SK-N-SH (cell line): Measurements from ENCODE around the gene SLCO3A1. TPM values are rescaled to one million over a fixed set of nuclear protein-coding genes. Genes with fewer than 3 reads are reported as not detected.

ENCODE experiments used
- CTCF ChIA-PET: fragments of 300-600, 350-600 bp; formaldehyde crosslinking; extraction: SDS; loops from one replicate; lab custom pipeline; 2021; lab: Yijun Ruan, JAX
- POLR2A ChIA-PET: fragments of 350-600 bp; sonication (Branson Sonifier 250); formaldehyde crosslinking; extraction: SDS; loops from one replicate; lab custom pipeline; 2020; ENCODE audit warnings: antibody characterized with exemption, inconsistent platforms; lab: Yijun Ruan, JAX
- DNase-seq: peaks from one replicate; pipeline ENCODE4 v3.0.0; 2012
- H2AFZ ChIP-seq: fragments of 200-600 bp; sonication (generic); 2 replicates; pipeline ENCODE4 v1.8.1; 2016; ENCODE audit warnings: antibody characterized with exemption, mild to moderate bottlenecking, low read depth
- H3F3A ChIP-seq: fragments of 200-600 bp; sonication (generic); replicated peaks from 2 replicates; pipeline ENCODE3; 2016; ENCODE audit warnings: antibody characterized with exemption, mild to moderate bottlenecking; ENCODE audit not compliant: insufficient read depth
- H3K27ac ChIP-seq, 2 experiments: fragments of 200-500 bp in 1 of 2; fragments of 200-600 bp in 1 of 2; sonication (Bioruptor generic) in 1 of 2; sonication (generic), shearing (Covaris generic) in 1 of 2; 2 replicates each; pipeline versions ENCODE4 v1.5.1 to v1.6.1; 2014 to 2016; ENCODE audit warnings: low read depth in 2 of 2, inconsistent platforms in 1 of 2, low read length in 1 of 2, mild to moderate bottlenecking in 1 of 2, mixed read lengths in 1 of 2
- H3K27me3 ChIP-seq: fragments of 200-600 bp; sonication (generic), shearing (Covaris generic); 2 replicates; pipeline ENCODE4 v1.6.1; 2016; ENCODE audit warnings: mixed run types; ENCODE audit not compliant: insufficient read depth
- H3K36me3 ChIP-seq, 2 experiments: fragments of 200-500 bp in 1 of 2; fragments of 200-600 bp in 1 of 2; sonication (Bioruptor generic) in 1 of 2; sonication (generic) in 1 of 2; replicated peaks in 1 of 2; 2 replicates each; pipeline versions ENCODE3 to v1.5.1; 2014 to 2016; ENCODE audit warnings: low read length in 1 of 2, mild to moderate bottlenecking in 1 of 2; ENCODE audit not compliant: insufficient read depth in 2 of 2, control insufficient read depth in 1 of 2
- H3K4me1 ChIP-seq, 2 experiments: fragments of 200-500 bp in 1 of 2; fragments of 200-600 bp in 1 of 2; sonication (Bioruptor generic) in 1 of 2; sonication (generic), shearing (Covaris generic) in 1 of 2; 2 replicates each; pipeline versions ENCODE4 v1.5.1 to v1.6.1; 2014 to 2016; ENCODE audit warnings: low read depth in 1 of 2, low read length in 1 of 2, mixed run types in 1 of 2; ENCODE audit not compliant: insufficient read depth in 2 of 2, control insufficient read depth in 1 of 2
- H3K4me2 ChIP-seq: fragments of 200-600 bp; sonication (generic), shearing (Covaris generic); 2 replicates; pipeline ENCODE4 v1.6.1; 2017; ENCODE audit warnings: mixed run types
- H3K4me3 ChIP-seq, 2 experiments: fragments of 200-500 bp in 1 of 2; fragments of 200-600 bp in 1 of 2; sonication (Bioruptor generic) in 1 of 2; sonication (generic), shearing (Covaris generic) in 1 of 2; 2 replicates each; pipeline versions ENCODE4 v1.5.1 to v1.8.1; 2014 to 2016; ENCODE audit warnings: low read depth in 2 of 2, inconsistent platforms in 1 of 2, low read length in 1 of 2, mild to moderate bottlenecking in 1 of 2, mixed read lengths in 1 of 2, moderate library complexity in 1 of 2
- H3K79me2 ChIP-seq: fragments of 200-600 bp; sonication (generic); 2 replicates; pipeline ENCODE4 v1.8.1; 2017; ENCODE audit warnings: mild to moderate bottlenecking; ENCODE audit not compliant: insufficient read depth
- H3K9ac ChIP-seq: fragments of 200-600 bp; sonication (generic); 2 replicates; pipeline ENCODE4 v1.6.1; 2017; ENCODE audit warnings: mixed run types
- H3K9me2 ChIP-seq: fragments of 200-600 bp; sonication (generic); 2 replicates; pipeline ENCODE4 v1.6.1; 2017; ENCODE audit warnings: mixed run types
- H3K9me3 ChIP-seq: fragments of 200-600 bp; sonication (generic); 2 replicates; pipeline ENCODE4 v1.6.1; 2017; ENCODE audit warnings: mixed run types, mild to moderate bottlenecking, moderate library complexity
- H4K20me1 ChIP-seq: fragments of 200-600 bp; sonication (generic); 2 replicates; pipeline ENCODE4 v1.6.1; 2017; ENCODE audit warnings: mild to moderate bottlenecking, mixed run types; ENCODE audit not compliant: insufficient read depth
- FOSL2 ChIP-seq: IDR thresholded peaks from 2 replicates; pipeline ENCODE4 v1.4.0; 2012; ENCODE audit warnings: low read depth, mild to moderate bottlenecking, moderate library complexity, borderline replicate concordance
- GATA2 ChIP-seq: sonication (generic); formaldehyde crosslinking; IDR thresholded peaks from 2 replicates; pipeline ENCODE4 v1.5.0; 2020; ENCODE audit warnings: mild to moderate bottlenecking, missing genetic modification reagents
- NFIC ChIP-seq: IDR thresholded peaks from 2 replicates; pipeline ENCODE4 v1.4.0; 2012; ENCODE audit warnings: borderline replicate concordance
- RAD21 ChIP-seq: IDR thresholded peaks from 2 replicates; pipeline ENCODE4 v1.6.1; 2012; ENCODE audit warnings: mild to moderate bottlenecking, low read length
- RFX5 ChIP-seq: IDR thresholded peaks from 2 replicates; pipeline ENCODE4 v1.6.1; 2012; ENCODE audit warnings: mild to moderate bottlenecking, improper control_type of control experiment, low read length
- SIN3A ChIP-seq: IDR thresholded peaks from 2 replicates; pipeline ENCODE4 v1.6.1; 2012; ENCODE audit warnings: low read depth, mild to moderate bottlenecking, low read length, moderate library complexity, borderline replicate concordance
- SMC3 ChIP-seq: IDR thresholded peaks from 2 replicates; pipeline ENCODE4 v1.6.1; 2012; ENCODE audit warnings: low read depth, low read length, improper control_type of control experiment
- TAF1 ChIP-seq: IDR thresholded peaks from 2 replicates; pipeline ENCODE4 v1.6.1; 2012; ENCODE audit warnings: low read depth, mild to moderate bottlenecking, low read length, moderate library complexity, borderline replicate concordance
- TCF12 ChIP-seq: IDR thresholded peaks from 2 replicates; pipeline ENCODE4 v1.4.0; 2012
- WGBS: methylation state at CpG from one replicate; pipeline ENCODE4 v1.1.6; 2017; ENCODE audit warnings: low lambda C conversion rate; 5-methylcytosine and 5-hydroxymethylcytosine counted together
- polyA plus RNA-seq, 3 experiments: library from polyadenylated mRNA; depleted of rRNA; stranded (reverse); fragments of >200 nt; gene quantifications; 2 replicates each; pipeline ENCODE4 v1.2.3, GENCODE V29; 2012
- TF ChIP-seq, protein P1 (sequence below): IDR thresholded peaks from 2 replicates; pipeline ENCODE4 v1.6.1; 2012; ENCODE audit warnings: mild to moderate bottlenecking, low read depth, low read length, moderate library complexity
- TF ChIP-seq, protein P2 (sequence below): IDR thresholded peaks from 2 replicates; pipeline ENCODE4 v1.4.0; 2012; ENCODE audit warnings: low read depth, borderline replicate concordance
- TF ChIP-seq, protein P3 (sequence below): fragments of 150-350 bp; IDR thresholded peaks from 2 replicates; pipeline ENCODE4 v1.6.1; 2016; ENCODE audit warnings: mild to moderate bottlenecking, low read depth, low read length

SLCO3A1 gene
- polyA plus RNA-seq, 1 of the 3 experiments (the other 2 are of a cell fraction), result 19.7 TPM

DNA sequence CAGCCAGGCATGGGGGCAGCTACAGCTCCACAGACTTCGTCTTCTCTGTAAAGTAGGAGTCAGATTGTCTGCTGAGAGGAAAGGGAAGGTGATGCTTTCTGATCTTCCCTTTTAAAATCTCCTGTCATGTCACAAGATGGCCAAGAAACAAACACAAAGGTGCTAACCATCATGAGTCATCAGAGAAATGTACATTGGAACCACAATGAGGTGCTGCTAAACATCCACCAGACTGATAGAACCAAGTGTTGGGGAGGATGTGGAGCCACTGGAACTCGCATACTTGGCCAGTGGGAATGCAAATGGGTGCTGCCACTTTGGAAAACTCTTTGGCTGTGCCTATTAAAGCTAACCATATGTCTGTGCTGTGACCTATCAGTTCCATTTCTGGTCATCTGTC is 268.8 kb downstream of the SLCO3A1 start:
- no peaks in the 10 kb centered on the region for H3F3A ChIP-seq

DNA sequence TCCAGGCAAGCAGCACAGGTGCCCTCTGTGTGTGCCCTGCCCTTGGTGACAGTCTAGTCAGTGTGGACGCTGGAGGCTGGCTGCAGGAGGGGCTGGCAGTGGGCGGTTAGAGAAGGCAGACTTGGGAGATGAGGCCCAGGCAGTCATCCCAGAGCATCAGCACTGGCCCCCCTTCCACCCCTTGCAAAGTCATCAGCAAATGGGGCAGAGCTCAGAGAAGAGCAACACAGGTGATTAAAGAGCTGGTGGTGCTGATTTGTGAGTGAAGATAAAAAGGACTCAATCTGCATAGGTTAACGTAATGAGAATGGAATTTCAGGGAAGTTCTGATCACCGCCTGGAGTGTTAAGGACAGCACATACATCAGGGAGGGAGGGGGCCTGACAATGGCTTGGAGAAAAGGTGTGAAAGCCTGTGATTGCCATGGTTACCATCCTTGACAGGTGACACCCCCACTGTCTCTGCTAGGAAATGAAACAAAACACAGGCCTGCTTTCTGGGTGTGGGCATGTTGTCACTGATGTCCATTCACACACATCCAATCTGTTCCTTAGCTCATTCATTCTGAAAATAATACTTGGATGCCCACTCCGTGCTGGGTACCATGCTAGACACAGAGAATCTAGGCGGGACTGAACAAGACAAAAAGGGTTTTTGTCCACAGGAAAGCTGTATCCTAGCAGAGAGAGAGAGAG is 270.6 kb downstream of the SLCO3A1 start:
- H3K4me3 ChIP-seq, result no peak overlapping the region
- H3K27me3 ChIP-seq, result no peaks in the 10 kb centered on the region
- H3K9me3 ChIP-seq, result no peaks in the 10 kb centered on the region
- TF ChIP-seq GATA2 (CRISPR knock-in tag) (no peak), SMC3 (no peak), TAF1 (no peak), NFIC (no peak), SIN3A (no peak), RAD21 (no peak), RFX5 (no peak)
- TF ChIP-seq, protein P1, sequence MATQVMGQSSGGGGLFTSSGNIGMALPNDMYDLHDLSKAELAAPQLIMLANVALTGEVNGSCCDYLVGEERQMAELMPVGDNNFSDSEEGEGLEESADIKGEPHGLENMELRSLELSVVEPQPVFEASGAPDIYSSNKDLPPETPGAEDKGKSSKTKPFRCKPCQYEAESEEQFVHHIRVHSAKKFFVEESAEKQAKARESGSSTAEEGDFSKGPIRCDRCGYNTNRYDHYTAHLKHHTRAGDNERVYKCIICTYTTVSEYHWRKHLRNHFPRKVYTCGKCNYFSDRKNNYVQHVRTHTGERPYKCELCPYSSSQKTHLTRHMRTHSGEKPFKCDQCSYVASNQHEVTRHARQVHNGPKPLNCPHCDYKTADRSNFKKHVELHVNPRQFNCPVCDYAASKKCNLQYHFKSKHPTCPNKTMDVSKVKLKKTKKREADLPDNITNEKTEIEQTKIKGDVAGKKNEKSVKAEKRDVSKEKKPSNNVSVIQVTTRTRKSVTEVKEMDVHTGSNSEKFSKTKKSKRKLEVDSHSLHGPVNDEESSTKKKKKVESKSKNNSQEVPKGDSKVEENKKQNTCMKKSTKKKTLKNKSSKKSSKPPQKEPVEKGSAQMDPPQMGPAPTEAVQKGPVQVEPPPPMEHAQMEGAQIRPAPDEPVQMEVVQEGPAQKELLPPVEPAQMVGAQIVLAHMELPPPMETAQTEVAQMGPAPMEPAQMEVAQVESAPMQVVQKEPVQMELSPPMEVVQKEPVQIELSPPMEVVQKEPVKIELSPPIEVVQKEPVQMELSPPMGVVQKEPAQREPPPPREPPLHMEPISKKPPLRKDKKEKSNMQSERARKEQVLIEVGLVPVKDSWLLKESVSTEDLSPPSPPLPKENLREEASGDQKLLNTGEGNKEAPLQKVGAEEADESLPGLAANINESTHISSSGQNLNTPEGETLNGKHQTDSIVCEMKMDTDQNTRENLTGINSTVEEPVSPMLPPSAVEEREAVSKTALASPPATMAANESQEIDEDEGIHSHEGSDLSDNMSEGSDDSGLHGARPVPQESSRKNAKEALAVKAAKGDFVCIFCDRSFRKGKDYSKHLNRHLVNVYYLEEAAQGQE, result no peak
- TF ChIP-seq, protein P2, sequence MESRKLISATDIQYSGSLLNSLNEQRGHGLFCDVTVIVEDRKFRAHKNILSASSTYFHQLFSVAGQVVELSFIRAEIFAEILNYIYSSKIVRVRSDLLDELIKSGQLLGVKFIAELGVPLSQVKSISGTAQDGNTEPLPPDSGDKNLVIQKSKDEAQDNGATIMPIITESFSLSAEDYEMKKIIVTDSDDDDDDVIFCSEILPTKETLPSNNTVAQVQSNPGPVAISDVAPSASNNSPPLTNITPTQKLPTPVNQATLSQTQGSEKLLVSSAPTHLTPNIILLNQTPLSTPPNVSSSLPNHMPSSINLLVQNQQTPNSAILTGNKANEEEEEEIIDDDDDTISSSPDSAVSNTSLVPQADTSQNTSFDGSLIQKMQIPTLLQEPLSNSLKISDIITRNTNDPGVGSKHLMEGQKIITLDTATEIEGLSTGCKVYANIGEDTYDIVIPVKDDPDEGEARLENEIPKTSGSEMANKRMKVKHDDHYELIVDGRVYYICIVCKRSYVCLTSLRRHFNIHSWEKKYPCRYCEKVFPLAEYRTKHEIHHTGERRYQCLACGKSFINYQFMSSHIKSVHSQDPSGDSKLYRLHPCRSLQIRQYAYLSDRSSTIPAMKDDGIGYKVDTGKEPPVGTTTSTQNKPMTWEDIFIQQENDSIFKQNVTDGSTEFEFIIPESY, result no peak
- TF ChIP-seq, protein P3, sequence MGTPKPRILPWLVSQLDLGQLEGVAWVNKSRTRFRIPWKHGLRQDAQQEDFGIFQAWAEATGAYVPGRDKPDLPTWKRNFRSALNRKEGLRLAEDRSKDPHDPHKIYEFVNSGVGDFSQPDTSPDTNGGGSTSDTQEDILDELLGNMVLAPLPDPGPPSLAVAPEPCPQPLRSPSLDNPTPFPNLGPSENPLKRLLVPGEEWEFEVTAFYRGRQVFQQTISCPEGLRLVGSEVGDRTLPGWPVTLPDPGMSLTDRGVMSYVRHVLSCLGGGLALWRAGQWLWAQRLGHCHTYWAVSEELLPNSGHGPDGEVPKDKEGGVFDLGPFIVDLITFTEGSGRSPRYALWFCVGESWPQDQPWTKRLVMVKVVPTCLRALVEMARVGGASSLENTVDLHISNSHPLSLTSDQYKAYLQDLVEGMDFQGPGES, result no peak
- no peaks in the 10 kb centered on the region for H3K79me2 ChIP-seq
- H3K4me1 ChIP-seq, result no peaks in the 10 kb centered on the region
- H3K27ac ChIP-seq, result no peak overlapping the region
- POLR2A ChIA-PET, result no interaction called here
- H3F3A ChIP-seq, result no peaks in the 10 kb centered on the region
- H3K9me2 ChIP-seq, result no peaks in the 10 kb centered on the region
- peaks cover 14 to 15% of the 10 kb centered on the region in 2 experiments for H3K36me3 ChIP-seq
- WGBS, result 88% methylated on average over 6 of the region's 6 CpGs
- no peak overlapping the region for H2AFZ ChIP-seq
- CTCF ChIA-PET, result interaction anchor here (1.3 kb wide), 1 partner anchor 22 kb away, joined by 3 read pairs; no protein-coding TSS in a partner anchor
- DNase-seq, result no peak
- H3K9ac ChIP-seq, result no peak overlapping the region
- H3K4me2 ChIP-seq, result no peak overlapping the region
- no peaks in the 10 kb centered on the region for H4K20me1 ChIP-seq

More for the DNA sequence above, 268.8 kb downstream of the SLCO3A1 start:
- DNase-seq, result no peak
- ChIA-PET POLR2A (no interaction called here), CTCF (no interaction called here)
- Histone ChIP-seq H2AFZ (no peak overlapping the region), H3K9ac (no peak overlapping the region), H4K20me1 (no peaks in the 10 kb centered on the region), H3K4me3 (no peak overlapping the region), H3K36me3 (peaks cover 11 to 14% of the 10 kb centered on the region in 2 experiments), H3K4me2 (no peak overlapping the region), H3K9me2 (no peaks in the 10 kb centered on the region), H3K79me2 (no peaks in the 10 kb centered on the region), H3K4me1 (peaks cover 0 to 2% of the 10 kb centered on the region in 2 experiments; a peak in 2 of 4 replicates), H3K9me3 (no peaks in the 10 kb centered on the region), H3K27ac (no peak overlapping the region), H3K27me3 (no peaks in the 10 kb centered on the region)
- WGBS, result 77% methylated on average over 2 of the region's 2 CpGs
- TF ChIP-seq RFX5 (no peak), FOSL2 (no peak), RAD21 (no peak), TCF12 (no peak)
